Bone marrow (tissue), 2 donors: ENCODE measurements around the gene MCL1.
"Not testable (repeated sequence)": the region's sequence is repeated elsewhere in the genome, so short reads cannot be mapped to it uniquely, and the experiment has no call there.

Experiments
- DNase-seq, 2 donors: peaks; one replicate each; lab custom pipeline; 2025; lab: John Stamatoyannopoulos, UW

Gene MCL1

GRCh38 chr1:150579110-150579944 lies at the start of gene MCL1:
Gene MCL1 (minus strand): TSS chr1:150579610. CDS start chr1:150579530, 80 bp downstream.
- DNase-seq: peak; percentile 83 to 96

- no peak for DNase-seq
Observed at GRCh38 chr1:150628766-150629114, 49.3 kb upstream of the MCL1 start.

- DNase-seq: no peak
Observed at GRCh38 chr1:150627826-150628410, 48.5 kb upstream of the MCL1 start.

- no peak for DNase-seq
Observed at GRCh38 chr1:150626150-150626549, 46.7 kb upstream of the MCL1 start.

- not testable (repeated sequence) for DNase-seq
Observed at GRCh38 chr1:150624546-150624945, 45.1 kb upstream of the MCL1 start.

- DNase-seq: not testable (repeated sequence)
Observed at GRCh38 chr1:150624134-150624533, 44.7 kb upstream of the MCL1 start.

- DNase-seq: no peak
Observed at GRCh38 chr1:150622303-150622975, 43.0 kb upstream of the MCL1 start.

- DNase-seq: peak in 1 of 2 donors; percentile 32
Observed at GRCh38 chr1:150621497-150622302, 42.3 kb upstream of the MCL1 start.

- no peak for DNase-seq
Observed at GRCh38 chr1:150620919-150621318, 41.5 kb upstream of the MCL1 start.

- peak in 1 of 2 donors; percentile 54 for DNase-seq
Observed at GRCh38 chr1:150619576-150620509, 40.4 kb upstream of the MCL1 start.

- no peak for DNase-seq
Observed at GRCh38 chr1:150615346-150616201, 36.2 kb upstream of the MCL1 start.

- DNase-seq: peak; percentile 15 to 94
Observed at GRCh38 chr1:150613061-150613920, 33.9 kb upstream of the MCL1 start.

GRCh38 chr1:150612014-150612345 lies 32.6 kb upstream of the MCL1 start:
- no peak for DNase-seq

GRCh38 chr1:150610576-150610975 lies 31.2 kb upstream of the MCL1 start:
- no peak for DNase-seq

GRCh38 chr1:150609732-150610131 lies 30.3 kb upstream of the MCL1 start:
- DNase-seq: no peak

- DNase-seq: no peak
Observed at GRCh38 chr1:150606463-150607142, 27.2 kb upstream of the MCL1 start.

- DNase-seq: not testable (repeated sequence)
Observed at GRCh38 chr1:150605451-150605731, 26.0 kb upstream of the MCL1 start.

GRCh38 chr1:150604226-150604588 lies 24.8 kb upstream of the MCL1 start:
- no peak for DNase-seq

GRCh38 chr1:150603711-150604110 lies 24.3 kb upstream of the MCL1 start:
- no peak for DNase-seq
